Subcutaneous adipose tissue (tissue), 4 donors: ENCODE data around the gene PNMA1. TPM values are rescaled to one million over a fixed set of nuclear protein-coding genes. Genes with fewer than 3 reads are reported as not detected.

Source experiments
- CTCF ChIP-seq: fragments of 450-650 bp; IDR thresholded peaks from one replicate; pipeline ENCODE4 v1.5.1; 2016; ENCODE audit warnings: low read depth, mild to moderate bottlenecking, control low read depth, antibody characterized with exemption, moderate library complexity
- small RNA-seq: library from RNA; depleted of rRNA; stranded (forward); fragments of <200 nt; gene quantifications from one replicate; pipeline ENCODE3, GENCODE V24; 2016
- total RNA-seq, 4 donors: library from RNA; depleted of rRNA; stranded (reverse); fragments of >200 nt; gene quantifications; one replicate each; pipeline ENCODE4 v1.1.0, GENCODE V29; 2016

Gene PNMA1
- total RNA-seq, 4 donors from 2014 or later, result 21.2 to 31.1 (median 23.4) TPM

DNA sequence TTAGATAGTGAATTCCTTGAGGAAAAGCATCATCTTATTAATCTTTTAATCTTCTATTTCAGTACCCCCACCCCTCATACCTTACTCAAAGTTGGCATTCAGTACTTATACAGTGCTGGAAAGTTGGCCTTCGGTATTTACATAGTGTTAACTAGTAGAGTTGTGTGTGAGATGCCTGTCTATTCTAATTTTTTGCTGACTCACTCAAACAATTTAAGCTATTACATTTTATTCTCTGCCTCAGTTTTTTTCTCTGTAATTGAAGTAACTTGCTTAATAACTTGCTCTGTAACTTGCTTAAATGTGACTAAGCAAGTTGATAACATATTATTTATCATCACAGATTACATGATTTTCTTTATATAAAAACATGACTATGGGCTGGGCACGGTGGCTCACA lies 49.1 kb downstream of the PNMA1 start:
- TF ChIP-seq CTCF, result no peak

- TF ChIP-seq CTCF, result no peak
Observed at GRCh38 chr14:73663548-73664212, 50.5 kb downstream of the PNMA1 start.

GRCh38 chr14:73662487-73662943 lies 51.7 kb downstream of the PNMA1 start:
- no peak for TF ChIP-seq CTCF

DNA sequence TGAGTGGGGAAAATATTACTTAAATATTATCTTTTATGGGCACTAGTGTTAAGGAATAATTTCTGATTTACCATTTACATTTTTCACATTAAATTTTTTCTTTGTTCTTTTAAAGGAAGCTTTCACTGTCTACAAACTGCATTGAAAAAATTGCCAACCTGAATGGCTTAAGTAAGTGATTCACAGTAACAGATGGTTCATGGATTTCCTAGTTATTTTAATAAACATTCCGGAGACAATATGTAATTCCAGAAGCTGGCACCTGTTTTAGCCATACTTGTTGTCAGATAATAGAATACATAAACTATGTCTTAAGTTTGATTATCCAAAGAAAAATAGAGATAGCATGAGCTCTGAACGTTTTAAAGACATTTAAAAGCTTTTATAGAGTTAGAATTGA lies 52.3 kb downstream of the PNMA1 start:
- TF ChIP-seq CTCF, result no peak

Small RNA genes within 50 kb of the gene (small RNA-seq; reads per million reads assigned to genes)
- not detected for gene MIR4505

Other genes starting within 250 kb of the PNMA1 start
- 10 to 100 TPM in 1 of 4 donors, 1 to 10 TPM in 3; 5.7 to 15.1 (median 9.4) TPM for gene RIOX1, start 223.5 kb downstream of the PNMA1 start, total RNA-seq
- 10 to 100 TPM in 3 of 4 donors, 1 to 10 TPM in 1; 9.7 to 45.0 (median 22.3) TPM for gene ACOT1, start 177.2 kb downstream of the PNMA1 start, total RNA-seq
- 1 to 10 TPM in 1 of 4 donors, under 1 TPM in 3; 0.16 to 1.1 (median 0.39) TPM for gene HEATR4, start 155.4 kb downstream of the PNMA1 start, total RNA-seq
- gene ACOT2, start 145.2 kb downstream of the PNMA1 start, total RNA-seq, result 100 to 1,000 TPM in 2 of 4 donors, 10 to 100 TPM in 2; 40.3 to 266 (median 88.0) TPM
- 10 to 100 TPM in 1 of 4 donors, 1 to 10 TPM in 3; 3.5 to 10.4 (median 5.5) TPM for gene ACOT4, start 122.5 kb downstream of the PNMA1 start, total RNA-seq
- not detected for gene ACOT6, start 101.9 kb downstream of the PNMA1 start, total RNA-seq
- 10 to 100 TPM in 2 of 4 donors, 1 to 10 TPM in 2; 5.9 to 11.7 (median 8.1) TPM for gene DNAL1, start 69.4 kb downstream of the PNMA1 start, total RNA-seq
- 10 to 100 TPM in 3 of 4 donors, 1 to 10 TPM in 1; 9.5 to 26.4 (median 17.2) TPM for gene PTGR2, start 137.4 kb upstream of the PNMA1 start, total RNA-seq
- 10 to 100 TPM; 32.0 to 51.4 (median 44.1) TPM for gene ZNF410, start 172.5 kb upstream of the PNMA1 start, total RNA-seq
- 1 to 10 TPM; 3.1 to 4.1 (median 4.0) TPM for gene FAM161B, start 235.7 kb upstream of the PNMA1 start, total RNA-seq
- gene COQ6, start 235.9 kb upstream of the PNMA1 start, total RNA-seq, result 10 to 100 TPM; 34.6 to 46.9 (median 37.9) TPM